Astrocyte of the cerebellum (primary cell): ENCODE data around the gene DISP1.

Experiments
- DNase-seq: peaks from one replicate; pipeline ENCODE4 v3.0.0-alpha.2; 2011; ENCODE audit warnings: low read depth
- H3K4me3 ChIP-seq: 2 replicates; pipeline ENCODE4 v1.5.1; 2011; ENCODE audit warnings: mild to moderate bottlenecking, low read depth, low read length, moderate library complexity
- CTCF ChIP-seq: IDR thresholded peaks from 2 replicates; pipeline ENCODE4 v1.5.1; 2012; ENCODE audit warnings: low read length, low read depth, moderate library complexity, mild to moderate bottlenecking; ENCODE audit errors: missing control alignments
- in situ Hi-C: cut with HindIII; loops from 2 replicates; pipeline ENCODE4 v1.10.0; 2017; ENCODE audit warnings: low sequenced_read_pairs

DISP1 gene

GRCh38 chr1:222813866-222814535 is 838 bp upstream of the DISP1 start:
- DNase-seq: no peak
- TF ChIP-seq CTCF: no peak
- in situ Hi-C loops: no loop called here
- peak overlapping the region; percentile 95 for H3K4me3 ChIP-seq

GRCh38 chr1:222815440-222815765 is 564 bp downstream of the DISP1 start:
- in situ Hi-C loops: no loop called here
- TF ChIP-seq CTCF: no peak
- DNase-seq: no peak
- peak overlapping the region; percentile 95 for H3K4me3 ChIP-seq

- no peak overlapping the region for H3K4me3 ChIP-seq
- in situ Hi-C loops: no loop called here
- DNase-seq: peak; percentile 60
- no peak for TF ChIP-seq CTCF
Observed at GRCh38 chr1:222817529-222817928, 2.7 kb downstream of the DISP1 start.

GRCh38 chr1:222818171-222818570 is 3.3 kb downstream of the DISP1 start:
- no peak for TF ChIP-seq CTCF
- in situ Hi-C loops: no loop called here
- no peak for DNase-seq
- H3K4me3 ChIP-seq: no peak overlapping the region

GRCh38 chr1:222820171-222820712 is 5.4 kb downstream of the DISP1 start:
- in situ Hi-C loops: no loop called here
- no peak for TF ChIP-seq CTCF
- no peak overlapping the region for H3K4me3 ChIP-seq
- DNase-seq: no peak

- in situ Hi-C loops: no loop called here
- no peak for DNase-seq
- H3K4me3 ChIP-seq: no peak overlapping the region
- no peak for TF ChIP-seq CTCF
Observed at GRCh38 chr1:222821239-222821638, 6.4 kb downstream of the DISP1 start.

GRCh38 chr1:222823695-222824094 is 8.9 kb downstream of the DISP1 start:
- TF ChIP-seq CTCF: no peak
- in situ Hi-C loops: no loop called here
- no peak overlapping the region for H3K4me3 ChIP-seq
- no peak for DNase-seq
